HS-27A (cell line): ENCODE results near the gene CENPB.
"Not testable (repeated sequence)": the region's sequence is repeated elsewhere in the genome, so short reads cannot be mapped to it uniquely, and the experiment has no call there.

Experiments
- DNase-seq: peaks from one replicate; pipeline ENCODE4 v3.0.0-alpha.2; 2012; ENCODE audit warnings: low read depth, missing footprints

The CENPB gene

GRCh38 chr20:3786665-3787323, at the start of gene CENPB:
Gene CENPB, minus strand, starts transcription at chr20:3786740. Its CDS starts 257 bp downstream, at chr20:3786483.
- no peak for DNase-seq

GRCh38 chr20:3836132-3836531, 49.6 kb upstream of the CENPB start:
- DNase-seq = no peak

- not testable (repeated sequence) for DNase-seq
These were observed 43.4 kb upstream of the CENPB start for GRCh38 chr20:3829891-3830290.

GRCh38 chr20:3828798-3829197, 42.3 kb upstream of the CENPB start:
- no peak for DNase-seq

GRCh38 chr20:3826420-3826819, 39.9 kb upstream of the CENPB start:
- no peak for DNase-seq

GRCh38 chr20:3825526-3825925, 39.0 kb upstream of the CENPB start:
- DNase-seq = no peak

- no peak for DNase-seq
These were observed 37.3 kb upstream of the CENPB start for GRCh38 chr20:3823881-3824280.

- DNase-seq = no peak
These were observed 35.5 kb upstream of the CENPB start for GRCh38 chr20:3821996-3822395.

GRCh38 chr20:3820901-3821727, 34.6 kb upstream of the CENPB start:
- DNase-seq = no peak

- DNase-seq = peak; percentile 93
These were observed 33.7 kb upstream of the CENPB start, which contains the start of gene AP5S1 for GRCh38 chr20:3820048-3820900. Gene AP5S1, plus strand, starts transcription at chr20:3820547. Its CDS starts 1,571 bp downstream, at chr20:3822118.

GRCh38 chr20:3819411-3820047, 33.0 kb upstream of the CENPB start:
- DNase-seq = no peak

- no peak for DNase-seq
These were observed 31.9 kb upstream of the CENPB start for GRCh38 chr20:3818155-3819151.

GRCh38 chr20:3815703-3816315, 29.3 kb upstream of the CENPB start:
- no peak for DNase-seq

GRCh38 chr20:3814928-3815495, 28.5 kb upstream of the CENPB start:
- DNase-seq = no peak

- DNase-seq = no peak
These were observed 27.5 kb upstream of the CENPB start for GRCh38 chr20:3813848-3814581.

GRCh38 chr20:3812975-3813847, 26.7 kb upstream of the CENPB start:
- DNase-seq = no peak

GRCh38 chr20:3812259-3812681, 25.7 kb upstream of the CENPB start:
- DNase-seq = no peak
